Memory B cell (primary cell): ENCODE data around the gene JUN.

Experiments used
- ATAC-seq: fragments of 150-1000 bp; cut with Tn5 transposase; 2 replicates; pipeline ENCODE4 v1.10.0; 2021; ENCODE audit warnings: low read depth, mild to moderate bottlenecking, moderate library complexity
- DNase-seq, 2 donors: peaks; one replicate each; pipeline ENCODE4 v3.0.0; 2022; ENCODE audit warnings: low spot score in 2 of 2
- H3K27ac Mint-ChIP-seq: one replicate; pipeline ENCODE4 v1.8.0; 2022; ENCODE audit warnings: mild to moderate bottlenecking, moderate library complexity, mixed read lengths
- H3K27me3 Mint-ChIP-seq: one replicate; pipeline ENCODE4 v1.8.0; 2022; ENCODE audit warnings: mixed read lengths
- H3K36me3 Mint-ChIP-seq: one replicate; pipeline ENCODE4 v1.8.0; 2022; ENCODE audit warnings: mild to moderate bottlenecking, mixed read lengths
- H3K4me1 Mint-ChIP-seq: one replicate; pipeline ENCODE4 v1.8.0; 2022; ENCODE audit warnings: mixed read lengths
- H3K4me3 Mint-ChIP-seq: one replicate; pipeline ENCODE4 v1.8.0; 2022; ENCODE audit warnings: mild to moderate bottlenecking, moderate library complexity, mixed read lengths
- H3K9me3 Mint-ChIP-seq: one replicate; pipeline ENCODE4 v1.8.0; 2022; ENCODE audit warnings: mixed read lengths

Gene JUN

GRCh38 chr1:58746757-58747156, 37.1 kb downstream of the JUN start:
- Mint-ChIP-seq H3K27ac (no peak overlapping the region), H3K36me3 (no peaks in the 10 kb centered on the region), H3K4me3 (no peak overlapping the region), H3K9me3 (no peaks in the 10 kb centered on the region), H3K4me1 (no peaks in the 10 kb centered on the region), H3K27me3 (peaks cover 11% of the 10 kb centered on the region)
- ATAC-seq (no peak), DNase-seq (no peak)

- DNase-seq: no peak
- Mint-ChIP-seq H3K27ac (no peak overlapping the region), H3K27me3 (peaks cover 11% of the 10 kb centered on the region), H3K4me3 (no peak overlapping the region), H3K36me3 (no peaks in the 10 kb centered on the region), H3K9me3 (no peaks in the 10 kb centered on the region), H3K4me1 (no peaks in the 10 kb centered on the region)
- ATAC-seq: no peak
These were observed 37.7 kb downstream of the JUN start for GRCh38 chr1:58746182-58746581.

- Mint-ChIP-seq H3K27me3 (peaks cover 11% of the 10 kb centered on the region), H3K9me3 (no peaks in the 10 kb centered on the region), H3K27ac (no peak overlapping the region), H3K4me1 (no peaks in the 10 kb centered on the region), H3K36me3 (no peaks in the 10 kb centered on the region), H3K4me3 (no peak overlapping the region)
- DNase-seq (no peak), ATAC-seq (no peak)
These were observed 38.2 kb downstream of the JUN start for GRCh38 chr1:58745666-58746065.

- Mint-ChIP-seq H3K4me1 (no peaks in the 10 kb centered on the region), H3K36me3 (no peaks in the 10 kb centered on the region), H3K9me3 (no peaks in the 10 kb centered on the region), H3K4me3 (no peak overlapping the region), H3K27me3 (peaks cover 11% of the 10 kb centered on the region), H3K27ac (no peak overlapping the region)
- ATAC-seq: no peak
- DNase-seq: no peak
These were observed 38.7 kb downstream of the JUN start for GRCh38 chr1:58745117-58745516.

- DNase-seq: no peak
- H3K27me3 Mint-ChIP-seq: peaks cover 9% of the 10 kb centered on the region
- H3K27ac Mint-ChIP-seq: no peak overlapping the region
- no peaks in the 10 kb centered on the region for H3K9me3 Mint-ChIP-seq
- H3K4me3 Mint-ChIP-seq: no peak overlapping the region
- no peaks in the 10 kb centered on the region for H3K36me3 Mint-ChIP-seq
- no peak for ATAC-seq
- no peaks in the 10 kb centered on the region for H3K4me1 Mint-ChIP-seq
These were observed 41.9 kb downstream of the JUN start for GRCh38 chr1:58741678-58742553.

GRCh38 chr1:58739856-58740466, 43.9 kb downstream of the JUN start:
- Mint-ChIP-seq H3K27ac (no peak overlapping the region), H3K9me3 (no peaks in the 10 kb centered on the region), H3K36me3 (no peaks in the 10 kb centered on the region), H3K4me3 (no peak overlapping the region), H3K4me1 (no peaks in the 10 kb centered on the region), H3K27me3 (peaks cover 2% of the 10 kb centered on the region)
- peak; percentile 24 to 67 for DNase-seq
- ATAC-seq: peak; percentile 64

GRCh38 chr1:58738876-58739275, 45.0 kb downstream of the JUN start:
- no peak overlapping the region for H3K4me3 Mint-ChIP-seq

GRCh38 chr1:58735586-58735985, 48.3 kb downstream of the JUN start:
- no peaks in the 10 kb centered on the region for H3K9me3 Mint-ChIP-seq
- DNase-seq: peak in 1 of 2 donors; percentile 1
- H3K4me3 Mint-ChIP-seq: no peak overlapping the region
- H3K27ac Mint-ChIP-seq: no peak overlapping the region
- no peaks in the 10 kb centered on the region for H3K27me3 Mint-ChIP-seq
- ATAC-seq: no peak
- H3K36me3 Mint-ChIP-seq: no peaks in the 10 kb centered on the region
- no peaks in the 10 kb centered on the region for H3K4me1 Mint-ChIP-seq

More at GRCh38 chr1:58738876-58739275, 45.0 kb downstream of the JUN start:
- Mint-ChIP-seq H3K4me1 (no peaks in the 10 kb centered on the region), H3K36me3 (no peaks in the 10 kb centered on the region), H3K27me3 (peaks cover under 1% of the 10 kb centered on the region), H3K27ac (no peak overlapping the region), H3K9me3 (no peaks in the 10 kb centered on the region)
- DNase-seq: no peak
- ATAC-seq: no peak

GRCh38 chr1:58734630-58735029, 49.2 kb downstream of the JUN start:
- H3K27me3 Mint-ChIP-seq: no peaks in the 10 kb centered on the region

GRCh38 chr1:58732087-58732775, 51.6 kb downstream of the JUN start:
- Mint-ChIP-seq H3K4me3 (no peak overlapping the region), H3K27ac (no peak overlapping the region), H3K4me1 (no peaks in the 10 kb centered on the region), H3K27me3 (no peaks in the 10 kb centered on the region), H3K36me3 (no peaks in the 10 kb centered on the region), H3K9me3 (no peaks in the 10 kb centered on the region)
- DNase-seq: no peak
- no peak for ATAC-seq

More at GRCh38 chr1:58734630-58735029, 49.2 kb downstream of the JUN start:
- Mint-ChIP-seq H3K27ac (no peak overlapping the region), H3K9me3 (no peaks in the 10 kb centered on the region), H3K36me3 (no peaks in the 10 kb centered on the region), H3K4me1 (no peaks in the 10 kb centered on the region), H3K4me3 (no peak overlapping the region)
- no peak for DNase-seq
- no peak for ATAC-seq
